DOHH2 (cell line): ENCODE measurements around the gene HDLBP.

Experiments
- H3F3A ChIP-seq: fragments of 200-600 bp; sonication (generic), shearing (Covaris generic); 2 replicates; pipeline ENCODE4 v1.6.0; 2016; ENCODE audit warnings: antibody characterized with exemption, mild to moderate bottlenecking; ENCODE audit not compliant: control insufficient read depth, insufficient read depth
- H3K27ac ChIP-seq: fragments of 200-600 bp; sonication (generic); 2 replicates; pipeline ENCODE4 v1.5.1; 2014; ENCODE audit warnings: low read depth, mild to moderate bottlenecking, low read length, moderate library complexity
- H3K27me3 ChIP-seq: fragments of 200-600 bp; sonication (generic); 2 replicates; pipeline ENCODE4 v1.6.1; 2014; ENCODE audit warnings: mild to moderate bottlenecking, low read length, mixed read lengths; ENCODE audit not compliant: control insufficient read depth
- H3K36me3 ChIP-seq: fragments of 200-600 bp; sonication (generic); 2 replicates; pipeline ENCODE4 v1.6.1; 2014; ENCODE audit warnings: mild to moderate bottlenecking, low read length, moderate library complexity, mixed read lengths; ENCODE audit not compliant: control insufficient read depth
- H3K4me1 ChIP-seq: fragments of 200-600 bp; sonication (generic); 2 replicates; pipeline ENCODE4 v1.6.1; 2014; ENCODE audit warnings: mild to moderate bottlenecking, low read length, mixed read lengths; ENCODE audit not compliant: control insufficient read depth
- H3K4me2 ChIP-seq: fragments of 200-600 bp; sonication (generic); 2 replicates; pipeline ENCODE4 v1.6.0; 2014; ENCODE audit warnings: mild to moderate bottlenecking, low read length, moderate library complexity
- H3K4me3 ChIP-seq: fragments of 200-600 bp; sonication (generic); 2 replicates; pipeline ENCODE4 v1.5.1; 2014; ENCODE audit warnings: mild to moderate bottlenecking, low read length, mixed read lengths
- H3K79me2 ChIP-seq: fragments of 200-600 bp; sonication (generic); 2 replicates; pipeline ENCODE4 v1.6.1; 2014; ENCODE audit warnings: mild to moderate bottlenecking, low read length, mixed read lengths; ENCODE audit not compliant: control insufficient read depth
- H3K9me2 ChIP-seq: fragments of 200-600 bp; sonication (generic); replicated peaks from 2 replicates; pipeline ENCODE4 v1.6.1; 2014; ENCODE audit warnings: mild to moderate bottlenecking, low read length, mixed read lengths; ENCODE audit not compliant: control insufficient read depth
- H3K9me3 ChIP-seq: fragments of 200-600 bp; sonication (generic); 2 replicates; pipeline ENCODE4 v1.6.1; 2014; ENCODE audit warnings: antibody characterized with exemption, low read length, mixed read lengths; ENCODE audit not compliant: control insufficient read depth, insufficient read depth
- H4K20me1 ChIP-seq: fragments of 200-600 bp; sonication (generic); 2 replicates; pipeline ENCODE4 v1.6.0; 2014; ENCODE audit warnings: low read depth, mild to moderate bottlenecking, antibody characterized with exemption, low read length, moderate library complexity; ENCODE audit not compliant: control insufficient read depth, insufficient read depth
- CTCF ChIP-seq: fragments of 200-600 bp; sonication (generic); IDR thresholded peaks from one replicate; pipeline ENCODE4 v1.5.1; 2014; ENCODE audit warnings: antibody characterized with exemption, mild to moderate bottlenecking, low read depth, low read length; ENCODE audit not compliant: poor library complexity, severe bottlenecking
- EZH2phosphoT487 ChIP-seq: fragments of 200-600 bp; sonication (generic); IDR thresholded peaks from 2 replicates; pipeline ENCODE4 v1.6.1; 2017; ENCODE audit warnings: borderline replicate concordance, mild to moderate bottlenecking, antibody characterized with exemption, low read length, moderate library complexity, mixed read lengths

The HDLBP gene

DNA sequence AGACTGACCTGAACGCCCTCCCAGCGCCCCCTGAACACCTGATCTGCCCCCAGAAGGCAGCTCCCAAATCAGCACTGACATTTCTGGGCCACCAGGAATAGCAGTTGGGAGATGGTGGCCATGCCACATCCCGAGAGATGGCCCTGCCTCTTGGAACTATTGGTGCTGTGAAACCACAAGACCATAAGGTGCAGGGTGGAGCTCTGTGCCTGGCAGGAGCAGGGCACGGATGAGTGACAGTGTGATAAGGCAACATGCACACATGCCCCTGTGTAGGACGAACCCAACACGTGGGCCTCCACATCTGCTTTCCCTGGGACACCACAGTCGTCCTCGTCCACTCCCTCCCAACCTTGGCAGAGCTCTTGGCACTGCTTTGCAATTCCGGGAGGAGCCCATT, 100.1 kb downstream of the HDLBP start:
- no peaks in the 10 kb centered on the region for H3K9me2 ChIP-seq
- H3K4me1 ChIP-seq, result peaks cover 14% of the 10 kb centered on the region
- H3K9me3 ChIP-seq, result no peaks in the 10 kb centered on the region
- no peaks in the 10 kb centered on the region for H4K20me1 ChIP-seq
- H3K4me3 ChIP-seq, result no peak overlapping the region
- no peak overlapping the region for H3K4me2 ChIP-seq
- no peaks in the 10 kb centered on the region for H3K36me3 ChIP-seq
- H3K79me2 ChIP-seq, result no peaks in the 10 kb centered on the region
- no peak overlapping the region for H3K27ac ChIP-seq
- TF ChIP-seq CTCF (no peak), EZH2phosphoT487 (no peak)
- H3F3A ChIP-seq, result 0 out of 2 replicates have a peak, but pooled peaks cover 7% of the 10 kb centered on the region
- H3K27me3 ChIP-seq, result 0 out of 2 replicates have a peak, but pooled peaks cover 3% of the 10 kb centered on the region

GRCh38 chr2:241214766-241215165, 100.7 kb downstream of the HDLBP start:
- H3K27me3 ChIP-seq, result 0 out of 2 replicates have a peak, but pooled peaks cover 3% of the 10 kb centered on the region
- TF ChIP-seq EZH2phosphoT487, result no peak
- no peak for TF ChIP-seq CTCF
- no peaks in the 10 kb centered on the region for H4K20me1 ChIP-seq
- H3K27ac ChIP-seq, result no peak overlapping the region
- no peak overlapping the region for H3K4me3 ChIP-seq
- no peak overlapping the region for H3K4me2 ChIP-seq
- H3K79me2 ChIP-seq, result no peaks in the 10 kb centered on the region
- H3K9me2 ChIP-seq, result no peaks in the 10 kb centered on the region
- H3K36me3 ChIP-seq, result no peaks in the 10 kb centered on the region
- H3K4me1 ChIP-seq, result peaks cover 14% of the 10 kb centered on the region
- H3F3A ChIP-seq, result 0 out of 2 replicates have a peak, but pooled peaks cover 7% of the 10 kb centered on the region
- H3K9me3 ChIP-seq, result no peaks in the 10 kb centered on the region

- Histone ChIP-seq H3K4me3 (no peak overlapping the region), H3K79me2 (no peaks in the 10 kb centered on the region), H3K27ac (no peak overlapping the region), H3F3A (0 out of 2 replicates have a peak, but pooled peaks cover 4% of the 10 kb centered on the region), H3K4me1 (peaks cover 14% of the 10 kb centered on the region), H3K36me3 (no peaks in the 10 kb centered on the region), H3K4me2 (no peak overlapping the region), H3K9me3 (no peaks in the 10 kb centered on the region), H4K20me1 (no peaks in the 10 kb centered on the region), H3K9me2 (no peaks in the 10 kb centered on the region), H3K27me3 (0 out of 2 replicates have a peak, but pooled peaks cover 3% of the 10 kb centered on the region)
- TF ChIP-seq CTCF (no peak), EZH2phosphoT487 (no peak)
These were observed 101.3 kb downstream of the HDLBP start for GRCh38 chr2:241214209-241214608.
